Left lobe of liver (tissue), 2 donors: Measurements from ENCODE around the gene MRPS27. TPM values are rescaled to one million over a fixed set of nuclear protein-coding genes. Genes with fewer than 3 reads are reported as not detected.

ENCODE experiments used
- ATAC-seq: fragments of 200-7000 bp; cut with Tn5 transposase; one replicate; pipeline ENCODE4 v1.9.1; 2020; ENCODE audit warnings: mild to moderate bottlenecking, moderate library complexity
- DNase-seq: peaks from one replicate; pipeline ENCODE4 v3.0.0-alpha.2; 2020; ENCODE audit warnings: low spot score
- total RNA-seq: library from RNA; stranded (reverse); gene quantifications from one replicate; pipeline ENCODE4 v1.2.1, GENCODE V29; 2021
- donor health status: DM: no; HTN: no; CAD: no; lungs with moderate emphysema.
- donor health status: DM: no; HTN: yes; CAD: no.

MRPS27 gene
- total RNA-seq, 1 donor from 2014 or later, result 23.9 TPM

DNA sequence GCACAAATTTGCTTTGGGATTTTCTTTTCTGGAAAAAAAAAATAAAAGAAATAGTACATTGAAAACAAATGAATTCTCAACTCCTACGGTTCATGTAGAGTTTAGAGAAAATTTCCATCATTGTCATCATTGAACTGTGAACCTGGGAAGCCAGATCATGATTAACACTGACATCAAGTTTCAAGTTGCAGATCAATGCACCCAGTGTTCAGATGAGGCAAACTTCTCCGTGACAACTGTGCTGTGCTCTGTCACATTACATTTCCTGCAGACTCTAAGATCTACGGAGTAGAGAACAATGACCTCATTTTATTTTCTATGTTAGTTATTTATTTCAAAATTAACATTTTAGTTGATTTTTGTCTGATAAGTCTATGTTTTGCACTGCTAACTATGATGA is 113.0 kb downstream of the MRPS27 start:
- ATAC-seq (no peak), DNase-seq (no peak)

DNA sequence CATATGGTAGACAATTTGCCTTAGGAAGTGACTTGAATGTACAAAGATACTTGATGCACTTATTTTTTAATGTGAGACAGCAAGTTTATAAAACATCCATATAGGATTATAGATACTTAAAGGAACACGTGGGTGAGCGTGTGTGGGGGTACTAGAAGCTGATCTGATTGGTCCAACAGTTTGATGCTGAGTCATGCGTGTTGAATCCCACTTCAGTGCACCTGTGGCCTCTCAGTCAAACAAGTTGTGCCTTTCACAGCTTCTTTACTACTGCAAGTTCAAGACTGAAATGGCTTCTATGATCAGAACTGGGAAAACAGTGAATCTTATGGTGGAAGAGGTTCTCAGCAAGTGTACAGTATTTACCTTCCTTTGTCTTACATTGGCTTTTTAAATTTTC is 113.9 kb downstream of the MRPS27 start:
- DNase-seq, result no peak
- ATAC-seq, result no peak

GRCh38 chr5:72205431-72206009 is 114.5 kb downstream of the MRPS27 start:
- ATAC-seq (no peak), DNase-seq (no peak)

- ATAC-seq, result no peak
- no peak for DNase-seq
Measured at GRCh38 chr5:72204946-72205345, 115.1 kb downstream of the MRPS27 start.

GRCh38 chr5:72203251-72203845 is 116.7 kb downstream of the MRPS27 start:
- DNase-seq (no peak), ATAC-seq (no peak)

DNA sequence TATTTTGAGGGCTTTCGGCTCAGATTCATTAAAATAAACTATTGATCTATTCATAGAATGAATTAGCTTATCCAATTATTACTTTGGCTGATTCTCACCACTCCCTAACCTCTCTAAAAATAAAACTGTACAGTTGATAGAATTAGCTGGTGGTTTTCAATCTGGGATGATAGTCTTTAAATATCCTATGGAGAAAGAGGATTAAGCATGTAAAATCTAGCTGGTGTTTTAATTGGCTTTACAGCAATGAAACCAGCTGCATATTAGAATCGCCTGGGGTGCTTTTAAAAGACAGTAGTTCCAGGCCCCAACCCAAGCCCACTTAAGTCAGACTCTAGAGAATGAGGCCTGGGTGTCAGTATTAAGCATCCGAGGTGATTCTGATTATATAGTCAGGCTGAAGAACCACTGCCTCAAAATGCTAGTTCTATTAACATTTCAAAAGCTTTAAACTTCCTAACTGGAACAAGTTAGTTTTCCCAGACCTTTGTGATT is 117.7 kb downstream of the MRPS27 start:
- ATAC-seq (no peak), DNase-seq (no peak)

- no peak for DNase-seq
- no peak for ATAC-seq
Measured at GRCh38 chr5:72199681-72200080, 120.4 kb downstream of the MRPS27 start.

GRCh38 chr5:72197393-72197792 is 122.6 kb downstream of the MRPS27 start:
- ATAC-seq (no peak), DNase-seq (no peak)

GRCh38 chr5:72195581-72195980 is 124.5 kb downstream of the MRPS27 start:
- ATAC-seq (no peak), DNase-seq (no peak)

DNA sequence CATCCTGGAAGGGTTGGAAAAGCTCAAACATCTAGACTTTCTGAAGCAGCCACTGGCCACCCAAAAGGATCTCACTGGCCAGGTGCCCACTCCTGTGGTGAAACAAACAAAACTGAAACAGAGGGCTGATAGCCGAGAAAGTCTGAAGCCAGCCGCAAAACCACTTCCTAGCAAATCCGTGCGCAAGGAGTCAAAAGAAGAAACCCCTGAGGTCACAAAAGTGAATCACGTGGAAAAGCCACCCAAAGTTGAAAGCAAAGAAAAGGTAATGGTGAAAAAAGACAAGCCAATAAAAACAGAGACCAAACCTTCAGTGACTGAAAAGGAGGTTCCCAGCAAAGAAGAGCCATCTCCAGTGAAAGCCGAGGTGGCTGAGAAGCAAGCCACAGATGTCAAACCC is 125.2 kb downstream of the MRPS27 start:
- no peak for ATAC-seq
- no peak for DNase-seq

DNA sequence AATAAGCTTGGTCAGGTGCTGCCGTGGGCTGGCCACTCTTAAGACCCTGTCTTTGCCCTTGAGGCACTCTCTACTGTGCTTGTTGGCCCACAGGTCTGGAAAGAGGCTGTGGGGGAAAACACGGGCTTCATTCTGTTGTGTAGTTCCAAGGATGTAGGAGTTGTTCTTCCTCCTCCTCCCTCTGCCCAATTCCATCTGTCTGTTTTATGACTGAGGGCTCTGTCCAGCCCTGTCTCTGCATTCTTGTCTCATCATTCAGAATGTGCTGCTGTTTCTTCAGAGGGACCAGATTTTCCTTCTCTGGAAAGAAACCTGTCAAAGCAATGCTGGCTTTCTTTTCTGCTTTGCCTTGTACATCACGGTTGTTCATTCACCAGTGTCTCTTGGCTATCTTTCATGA is 128.6 kb downstream of the MRPS27 start:
- DNase-seq, result no peak
- ATAC-seq, result no peak

DNA sequence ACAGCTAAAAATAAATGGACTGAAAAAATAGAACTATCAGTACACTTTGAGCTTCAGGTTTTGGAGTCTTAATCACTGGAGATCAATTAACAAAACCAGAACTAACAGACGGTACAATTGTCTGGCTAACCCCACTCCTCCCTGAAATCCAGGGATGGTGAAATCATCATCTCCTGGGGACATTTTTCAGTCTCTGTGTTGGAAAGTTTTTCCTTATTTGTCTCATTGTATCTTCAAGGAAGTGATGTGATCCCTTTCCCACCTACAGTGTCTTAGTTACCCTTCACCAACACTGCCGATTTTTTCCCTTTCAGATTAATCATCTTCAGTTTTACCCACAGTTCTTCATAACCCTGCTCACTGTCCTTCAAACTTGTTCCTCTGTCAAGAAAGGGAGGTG is 130.9 kb downstream of the MRPS27 start:
- DNase-seq (no peak), ATAC-seq (no peak)

- no peak for DNase-seq
Measured at GRCh38 chr5:72188166-72188565, 131.9 kb downstream of the MRPS27 start.

GRCh38 chr5:72187388-72188075 is 132.5 kb downstream of the MRPS27 start:
- DNase-seq (no peak), ATAC-seq (no peak)

More at GRCh38 chr5:72188166-72188565, 131.9 kb downstream of the MRPS27 start:
- ATAC-seq, result no peak

DNA sequence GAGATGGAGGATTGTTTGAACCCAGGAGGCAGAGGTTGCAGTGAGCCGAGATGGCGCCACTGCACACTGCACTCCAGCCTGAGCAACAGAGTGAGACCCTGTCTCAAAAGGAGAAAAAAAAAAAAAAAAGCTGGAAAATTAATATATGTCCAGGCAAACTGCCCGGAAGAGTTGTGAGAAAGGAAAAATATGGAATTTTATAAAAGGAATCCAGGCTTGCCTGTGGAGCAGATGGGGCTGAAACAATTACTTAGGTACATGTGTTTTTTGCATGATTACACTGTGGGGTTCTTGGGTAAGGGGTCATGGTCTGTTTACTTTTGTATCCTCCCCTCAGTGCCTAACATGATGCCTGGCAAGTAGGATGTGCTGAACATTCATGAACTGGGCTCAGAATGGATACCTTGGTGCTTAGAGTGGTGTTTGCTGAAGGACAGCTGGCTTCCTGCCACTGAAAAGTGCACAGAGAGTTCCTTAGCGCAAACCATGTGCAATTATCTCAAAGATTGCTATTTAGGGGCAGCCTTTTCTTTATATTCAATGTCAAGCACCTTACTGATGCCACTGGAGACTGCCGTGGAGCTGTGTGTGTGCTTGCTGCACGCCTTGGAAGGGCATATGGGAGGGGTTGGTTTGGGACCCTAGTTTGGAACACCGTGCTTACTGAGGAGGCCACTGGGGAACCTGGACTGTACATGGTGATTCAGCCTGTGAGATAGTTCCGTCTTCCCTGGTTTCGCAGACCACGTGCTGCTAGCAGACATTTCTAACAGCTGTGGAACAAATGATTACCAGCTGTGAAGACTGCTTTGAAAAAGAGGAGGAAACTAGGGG is 134.3 kb downstream of the MRPS27 start:
- ATAC-seq (no peak), DNase-seq (no peak)

GRCh38 chr5:72184408-72184807 is 135.6 kb downstream of the MRPS27 start:
- DNase-seq, result no peak
- no peak for ATAC-seq

- no peak for ATAC-seq
- no peak for DNase-seq
Measured at GRCh38 chr5:72183101-72183520, 136.9 kb downstream of the MRPS27 start.

DNA sequence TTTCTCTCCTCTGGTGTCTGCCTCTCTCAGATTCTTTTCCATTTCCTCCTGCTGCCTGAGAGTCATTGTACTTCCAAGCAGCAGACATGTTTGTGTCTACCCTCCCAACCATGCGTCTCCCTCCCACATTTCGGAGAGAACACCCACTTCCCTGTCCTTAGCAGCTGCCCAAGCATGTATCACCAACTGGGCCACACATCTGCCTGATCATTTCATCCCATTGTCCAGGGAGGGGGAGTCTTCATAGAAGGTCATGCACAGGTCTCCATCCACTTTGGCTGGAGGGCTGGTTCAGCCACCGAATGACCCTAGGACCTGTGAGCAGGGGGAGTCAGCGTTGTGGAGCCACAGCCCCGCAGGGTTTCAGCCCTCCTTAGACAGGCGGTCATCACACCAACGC is 137.4 kb downstream of the MRPS27 start:
- DNase-seq, result no peak
- no peak for ATAC-seq

DNA sequence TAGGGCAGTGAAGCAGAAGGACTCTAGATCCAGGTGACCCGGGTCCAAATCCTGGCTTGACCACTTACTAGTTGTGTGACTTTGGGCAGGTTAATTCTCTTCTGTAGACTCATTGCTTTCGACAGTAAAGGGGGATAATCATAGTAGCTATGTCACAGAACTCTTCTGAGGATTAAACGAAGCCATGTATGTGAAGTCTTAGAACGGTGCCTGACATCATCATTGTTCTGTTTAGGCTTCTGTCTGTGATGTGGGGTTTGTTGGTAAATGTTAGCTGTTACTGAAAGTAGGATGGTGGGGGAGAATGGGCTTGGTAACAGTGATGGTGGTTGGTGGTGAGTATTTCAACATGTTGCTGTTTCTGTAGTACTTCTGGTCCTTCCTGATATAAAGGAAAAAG is 139.1 kb downstream of the MRPS27 start:
- ATAC-seq (no peak), DNase-seq (no peak)

- DNase-seq (no peak), ATAC-seq (no peak)
Measured at GRCh38 chr5:72179816-72180440, 140.1 kb downstream of the MRPS27 start.
